Astrocyte (in vitro differentiated cells and primary cell): Measurements from ENCODE around the gene TBPL2. TPM values are rescaled to one million over a fixed set of nuclear protein-coding genes. Genes with fewer than 3 reads are reported as not detected.

ENCODE experiments used
- DNase-seq: peaks from one replicate; pipeline ENCODE4 v3.0.0-alpha.2; 2010; ENCODE audit warnings: low read depth
- FAIRE-seq: peaks from 2 replicates; lab custom pipeline; 2011; peaks lifted over from hg19 to GRCh38; lab: Jason Lieb, UNC
- H2AFZ ChIP-seq: 2 replicates; pipeline ENCODE4 v1.6.0; 2012; ENCODE audit warnings: low read depth, low read length, inconsistent platforms
- H3K27ac ChIP-seq: 2 replicates; pipeline ENCODE4 v1.5.1; 2011; ENCODE audit warnings: low read depth, low read length, inconsistent platforms
- H3K27me3 ChIP-seq: 2 replicates; pipeline ENCODE4 v1.6.0; 2011; ENCODE audit warnings: low read length, inconsistent platforms; ENCODE audit not compliant: insufficient read depth
- H3K36me3 ChIP-seq: 2 replicates; pipeline ENCODE4 v1.5.1; 2011; ENCODE audit warnings: low read length, inconsistent platforms; ENCODE audit not compliant: insufficient read depth
- H3K4me1 ChIP-seq: 2 replicates; pipeline ENCODE4 v1.5.1; 2011; ENCODE audit warnings: low read length, inconsistent platforms; ENCODE audit not compliant: insufficient read depth
- H3K4me2 ChIP-seq: 2 replicates; pipeline ENCODE4 v1.6.0; 2012; ENCODE audit warnings: low read length, inconsistent platforms
- H3K4me3 ChIP-seq: 2 replicates; pipeline ENCODE4 v1.5.1; 2011; ENCODE audit warnings: low read depth, mild to moderate bottlenecking, low read length, inconsistent platforms; ENCODE audit not compliant: insufficient read depth
- H3K79me2 ChIP-seq: 2 replicates; pipeline ENCODE4 v1.6.0; 2012; ENCODE audit warnings: mild to moderate bottlenecking, low read length, inconsistent platforms; ENCODE audit not compliant: insufficient read depth
- H3K9ac ChIP-seq: 2 replicates; pipeline ENCODE4 v1.6.0; 2012; ENCODE audit warnings: mild to moderate bottlenecking, low read length, inconsistent platforms
- H3K9me3 ChIP-seq: 2 replicates; pipeline ENCODE4 v1.5.1; 2012; ENCODE audit warnings: low read depth, mild to moderate bottlenecking, low read length, inconsistent platforms; ENCODE audit not compliant: insufficient read depth
- H4K20me1 ChIP-seq: 2 replicates; pipeline ENCODE4 v1.6.0; 2012; ENCODE audit warnings: low read length, inconsistent platforms; ENCODE audit not compliant: insufficient read depth
- H3K27ac Mint-ChIP-seq: one replicate; pipeline ENCODE4 v1.8.0; 2021; ENCODE audit warnings: mild to moderate bottlenecking, mixed read lengths; ENCODE audit not compliant: unreplicated experiment
- H3K27me3 Mint-ChIP-seq: one replicate; pipeline ENCODE4 v1.8.0; 2021; ENCODE audit warnings: low read depth, mixed read lengths; ENCODE audit not compliant: unreplicated experiment
- H3K36me3 Mint-ChIP-seq: one replicate; pipeline ENCODE4 v1.8.0; 2021; ENCODE audit warnings: low read depth, mixed read lengths; ENCODE audit not compliant: unreplicated experiment
- H3K4me1 Mint-ChIP-seq: one replicate; pipeline ENCODE4 v1.8.0; 2021; ENCODE audit warnings: low read depth, mixed read lengths; ENCODE audit not compliant: unreplicated experiment
- H3K4me3 Mint-ChIP-seq: one replicate; pipeline ENCODE4 v1.8.0; 2021; ENCODE audit warnings: mild to moderate bottlenecking, moderate library complexity, mixed read lengths; ENCODE audit not compliant: unreplicated experiment
- H3K9me3 Mint-ChIP-seq: one replicate; pipeline ENCODE4 v1.8.0; 2021; ENCODE audit warnings: mild to moderate bottlenecking, mixed read lengths; ENCODE audit not compliant: unreplicated experiment
- CTCF ChIP-seq: IDR thresholded peaks from 2 replicates; pipeline ENCODE4 v1.5.1; 2011; ENCODE audit warnings: low read depth, mild to moderate bottlenecking, inconsistent platforms, low read length, moderate library complexity; ENCODE audit not compliant: insufficient read depth
- EZH2 ChIP-seq: IDR thresholded peaks from 2 replicates; pipeline ENCODE4 v1.6.1; 2012; ENCODE audit warnings: mild to moderate bottlenecking, low read length, inconsistent platforms; ENCODE audit not compliant: insufficient read depth
- total RNA-seq: library from RNA; stranded (reverse); gene quantifications from 2 replicates; pipeline ENCODE4 v1.2.1, GENCODE V29; 2021

Gene TBPL2
- total RNA-seq, 1 donor from 2014 or later = not detected

- peaks cover 14% of the 10 kb centered on the region for H3K36me3 ChIP-seq
These were observed 63.2 kb downstream of the TBPL2 start for GRCh38 chr14:55377236-55377635.

GRCh38 chr14:55374771-55375170 lies 65.6 kb downstream of the TBPL2 start:
- FAIRE-seq (no peak), DNase-seq (no peak)
- Histone ChIP-seq H3K79me2 (no peaks in the 10 kb centered on the region), H2AFZ (no peak overlapping the region), H3K9ac (no peak overlapping the region), H3K36me3 (peaks cover 7% of the 10 kb centered on the region), H3K9me3 (no peaks in the 10 kb centered on the region), H3K27ac (no peak overlapping the region), H3K27me3 (no peaks in the 10 kb centered on the region), H3K4me1 (no peaks in the 10 kb centered on the region), H3K4me2 (no peak overlapping the region), H4K20me1 (no peaks in the 10 kb centered on the region), H3K4me3 (no peak overlapping the region)
- Mint-ChIP-seq H3K36me3 (peaks cover 14% of the 10 kb centered on the region), H3K9me3 (no peaks in the 10 kb centered on the region), H3K4me1 (peaks cover 10% of the 10 kb centered on the region), H3K27me3 (no peaks in the 10 kb centered on the region), H3K27ac (no peak overlapping the region), H3K4me3 (no peak overlapping the region)
- TF ChIP-seq CTCF (no peak), EZH2 (no peak)

More at GRCh38 chr14:55377236-55377635, 63.2 kb downstream of the TBPL2 start:
- Histone ChIP-seq H3K9ac (no peak overlapping the region), H3K27ac (no peak overlapping the region), H3K4me2 (no peak overlapping the region), H3K4me3 (no peak overlapping the region), H3K4me1 (no peaks in the 10 kb centered on the region), H2AFZ (no peak overlapping the region), H3K79me2 (no peaks in the 10 kb centered on the region), H3K27me3 (no peaks in the 10 kb centered on the region), H3K9me3 (no peaks in the 10 kb centered on the region), H4K20me1 (no peaks in the 10 kb centered on the region)
- Mint-ChIP-seq H3K27ac (no peak overlapping the region), H3K36me3 (peaks cover 17% of the 10 kb centered on the region), H3K4me3 (no peak overlapping the region), H3K4me1 (peaks cover 13% of the 10 kb centered on the region), H3K9me3 (no peaks in the 10 kb centered on the region), H3K27me3 (no peaks in the 10 kb centered on the region)
- TF ChIP-seq EZH2 (no peak), CTCF (no peak)
- DNase-seq (no peak), FAIRE-seq (no peak)

GRCh38 chr14:55373784-55374705 lies 66.4 kb downstream of the TBPL2 start:
- peaks cover 19% of the 10 kb centered on the region for H3K36me3 Mint-ChIP-seq
- Histone ChIP-seq H3K27ac (no peak overlapping the region), H3K9ac (no peak overlapping the region), H3K79me2 (no peaks in the 10 kb centered on the region), H3K36me3 (peaks cover 7% of the 10 kb centered on the region), H3K4me1 (no peaks in the 10 kb centered on the region), H4K20me1 (no peaks in the 10 kb centered on the region), H2AFZ (no peak overlapping the region), H3K4me3 (no peak overlapping the region), H3K9me3 (no peaks in the 10 kb centered on the region), H3K27me3 (no peaks in the 10 kb centered on the region), H3K4me2 (no peak overlapping the region)
- peak; percentile 76 for DNase-seq
- no peaks in the 10 kb centered on the region for H3K27me3 Mint-ChIP-seq
- TF ChIP-seq CTCF = no peak
- TF ChIP-seq EZH2 = no peak
- no peak overlapping the region for H3K4me3 Mint-ChIP-seq
- no peak overlapping the region for H3K27ac Mint-ChIP-seq
- no peak for FAIRE-seq
- peaks cover 10% of the 10 kb centered on the region for H3K4me1 Mint-ChIP-seq
- H3K9me3 Mint-ChIP-seq = no peaks in the 10 kb centered on the region
